Mesenchymal stem cell (in vitro differentiated cells and primary cell): ENCODE measurements around the gene DDX59. TPM values are rescaled to one million over a fixed set of nuclear protein-coding genes. Genes with fewer than 3 reads are reported as not detected.

ENCODE experiments used
- DNase-seq: peaks from one replicate; pipeline ENCODE4 v3.0.0-alpha.2; 2013
- H2AFZ ChIP-seq: one replicate; pipeline ENCODE4 v1.6.1; 2013; ENCODE audit warnings: low read depth, mild to moderate bottlenecking, control low read depth, inconsistent platforms, low read length, moderate library complexity
- H2AK5ac ChIP-seq: 2 replicates; pipeline ENCODE4 v1.6.1; 2013; ENCODE audit warnings: low read length, moderate library complexity, mild to moderate bottlenecking, inconsistent platforms; ENCODE audit not compliant: severe bottlenecking
- H2BK120ac ChIP-seq: one replicate; pipeline ENCODE4 v1.6.1; 2013; ENCODE audit warnings: low read depth, mild to moderate bottlenecking, inconsistent platforms, low read length, moderate library complexity
- H2BK12ac ChIP-seq, 2 experiments: one replicate each; pipeline ENCODE4 v1.6.1; 2013; ENCODE audit warnings: inconsistent platforms in 2 of 2, low read length in 2 of 2, mild to moderate bottlenecking in 2 of 2, moderate library complexity in 2 of 2, control low read depth in 1 of 2
- H2BK15ac ChIP-seq: one replicate; pipeline ENCODE4 v1.6.1; 2013; ENCODE audit warnings: mild to moderate bottlenecking, low read depth, inconsistent platforms; ENCODE audit not compliant: poor library complexity, severe bottlenecking
- H2BK5ac ChIP-seq: 2 replicates; pipeline ENCODE4 v1.6.1; 2013; ENCODE audit warnings: low read depth, mild to moderate bottlenecking, low read length, control low read depth, inconsistent platforms; ENCODE audit not compliant: poor library complexity, severe bottlenecking
- H3K14ac ChIP-seq, 2 experiments: one replicate each; pipeline ENCODE4 v1.6.1; 2013; ENCODE audit warnings: inconsistent platforms in 2 of 2, low read length in 2 of 2, control low read depth in 1 of 2, mild to moderate bottlenecking in 1 of 2, moderate library complexity in 1 of 2
- H3K18ac ChIP-seq, 2 experiments: one replicate each; pipeline ENCODE4 v1.6.1; 2013; ENCODE audit warnings: inconsistent platforms in 2 of 2, low read length in 2 of 2, control low read depth in 1 of 2, low read depth in 1 of 2, mild to moderate bottlenecking in 1 of 2
- H3K23ac ChIP-seq, 2 experiments: one replicate each; pipeline ENCODE4 v1.6.1; 2013; ENCODE audit warnings: inconsistent platforms in 2 of 2, low read length in 2 of 2, mild to moderate bottlenecking in 2 of 2, moderate library complexity in 2 of 2, control low read depth in 1 of 2
- H3K27ac ChIP-seq: 2 replicates; pipeline ENCODE4 v1.5.1; 2013; ENCODE audit warnings: mild to moderate bottlenecking, moderate library complexity, low read length, control low read depth, inconsistent platforms; ENCODE audit not compliant: poor library complexity, severe bottlenecking
- H3K27me3 ChIP-seq, 2 experiments: 2 replicates each; pipeline versions ENCODE4 v1.6.1 to v1.7.0; 2013; ENCODE audit warnings: low read length in 2 of 2, mild to moderate bottlenecking in 2 of 2, moderate library complexity in 2 of 2, control low read depth in 1 of 2, inconsistent platforms in 1 of 2; ENCODE audit not compliant: control insufficient read depth in 1 of 2, insufficient read depth in 1 of 2
- H3K36me3 ChIP-seq, 2 experiments: 2 replicates each; pipeline versions ENCODE4 v1.6.1 to v1.7.0; 2013; ENCODE audit warnings: low read length in 2 of 2, control low read depth in 1 of 2, inconsistent platforms in 1 of 2, low read depth in 1 of 2, mild to moderate bottlenecking in 1 of 2; ENCODE audit not compliant: insufficient read depth in 2 of 2, control insufficient read depth in 1 of 2
- H3K4ac ChIP-seq, 2 experiments: one replicate each; pipeline ENCODE4 v1.6.1; 2013; ENCODE audit warnings: inconsistent platforms in 2 of 2, low read length in 2 of 2, mild to moderate bottlenecking in 2 of 2, moderate library complexity in 2 of 2, control low read depth in 1 of 2, low read depth in 1 of 2
- H3K4me1 ChIP-seq: 2 replicates; pipeline ENCODE4 v1.6.1; 2013; ENCODE audit warnings: low read depth, low read length, control low read depth; ENCODE audit not compliant: control insufficient read depth, insufficient read depth
- H3K4me2 ChIP-seq: 2 replicates; pipeline ENCODE4 v1.6.1; 2013; ENCODE audit warnings: low read length, mild to moderate bottlenecking, inconsistent platforms; ENCODE audit not compliant: poor library complexity, severe bottlenecking
- H3K4me3 ChIP-seq, 2 experiments: 2 replicates each; pipeline versions ENCODE4 v1.5.1 to v1.7.0; 2013; ENCODE audit warnings: low read length in 2 of 2, mild to moderate bottlenecking in 2 of 2, control low read depth in 1 of 2, low read depth in 1 of 2; ENCODE audit not compliant: insufficient read depth in 1 of 2
- H3K79me1 ChIP-seq: replicated peaks from 2 replicates; pipeline ENCODE4 v1.6.1; 2013; ENCODE audit warnings: mild to moderate bottlenecking, control low read depth, low read length, inconsistent platforms; ENCODE audit not compliant: poor library complexity, severe bottlenecking
- H3K9ac ChIP-seq: 2 replicates; pipeline ENCODE4 v1.7.0; 2013; ENCODE audit warnings: mild to moderate bottlenecking, low read length, moderate library complexity
- H3K9me3 ChIP-seq: 2 replicates; pipeline ENCODE4 v1.7.0; 2013; ENCODE audit warnings: mild to moderate bottlenecking, low read length; ENCODE audit not compliant: control insufficient read depth
- H4K8ac ChIP-seq: one replicate; pipeline ENCODE4 v1.6.1; 2013; ENCODE audit warnings: inconsistent platforms, mild to moderate bottlenecking, low read length, moderate library complexity
- H4K91ac ChIP-seq: one replicate; pipeline ENCODE4 v1.6.1; 2013; ENCODE audit warnings: mild to moderate bottlenecking, low read length, inconsistent platforms
- WGBS: methylation state at CpG from one replicate; pipeline ENCODE4 v1.1.7; 2013; ENCODE audit warnings: mixed read lengths; 5-methylcytosine and 5-hydroxymethylcytosine counted together
- polyA plus RNA-seq, 2 experiments: library from polyadenylated mRNA; stranded (reverse); fragments of 200-250 nt; gene quantifications; one replicate each; pipeline ENCODE4 v1.2.3, GENCODE V29; 2013

Gene DDX59
- 8.2 TPM for polyA plus RNA-seq (2013, experiment 1 of 2)
- 8.4 TPM for polyA plus RNA-seq (2013, experiment 2 of 2)

DNA sequence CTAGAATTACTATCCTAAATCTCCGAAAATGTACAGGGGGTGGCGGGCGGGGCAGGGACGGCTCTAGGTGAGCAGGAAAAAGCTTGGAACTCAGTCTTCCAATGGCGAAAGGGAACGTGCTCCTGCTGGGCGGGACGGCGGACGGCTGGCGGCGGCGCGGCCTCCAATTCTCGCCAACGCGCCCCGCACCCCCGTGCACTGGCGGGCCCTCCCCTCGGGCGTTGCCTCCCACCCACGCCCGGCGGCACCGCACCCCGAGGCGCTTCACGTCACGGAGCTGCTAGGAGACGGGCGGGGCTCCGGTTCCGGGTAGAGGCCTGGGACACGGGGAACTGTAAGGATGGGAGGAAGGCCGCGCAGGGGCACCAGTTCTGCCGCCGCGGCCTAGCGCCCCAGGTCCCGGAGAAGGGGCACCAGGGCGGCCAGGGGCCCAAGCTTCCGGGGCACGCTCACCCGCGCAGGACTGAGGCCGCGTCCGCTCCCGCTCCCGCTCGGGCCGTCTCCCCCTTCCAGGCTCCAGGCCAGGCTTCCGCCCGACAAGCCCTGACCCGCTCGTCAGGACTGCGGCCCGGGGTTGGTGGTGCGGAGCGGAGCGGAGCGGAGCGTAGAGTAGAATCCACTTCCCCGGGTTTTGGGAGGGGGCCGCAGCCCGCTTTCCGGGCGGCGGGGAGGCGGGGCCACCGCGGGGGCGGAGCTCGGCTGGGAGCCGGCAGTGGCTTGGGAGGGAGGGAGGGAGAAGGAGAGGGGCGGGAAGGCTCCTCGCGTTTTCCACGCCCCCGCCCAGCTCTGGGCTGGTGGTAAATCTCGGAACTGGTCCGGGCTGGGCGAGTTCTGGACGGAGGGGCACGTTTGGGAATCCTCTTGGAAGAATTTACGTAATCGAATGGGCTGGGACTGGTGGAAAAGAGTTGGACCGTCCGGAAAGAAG is at the start of gene DDX59:
Gene DDX59, minus strand, starts transcription at position 594 of the 928 bp plus-strand sequence. CDS start 3,167 bp downstream, outside the sequence.
- H3K9ac ChIP-seq: peak within 1 kb of the TSS; percentile 100
- H3K27me3 ChIP-seq: no peaks in the 10 kb centered on the region
- peak within 1 kb of the TSS; percentile 85 to 90 for H3K4me3 ChIP-seq
- peak within 1 kb of the TSS; percentile 100 for H4K91ac ChIP-seq
- H3K27ac ChIP-seq: peak within 1 kb of the TSS; percentile 92
- no peaks in the 10 kb centered on the region for H3K9me3 ChIP-seq
- under 1% methylated on average over 87 of the region's 91 CpGs for WGBS
- no peaks in the 10 kb centered on the region for H3K4me1 ChIP-seq
- peaks cover 11% of the 10 kb centered on the region for H3K79me1 ChIP-seq
- DNase-seq: peak; percentile 99
- H3K36me3 ChIP-seq: peaks cover 8 to 9% of the 10 kb centered on the region in 2 experiments
- H3K4me2 ChIP-seq: peak within 1 kb of the TSS; percentile 82
- peak within 1 kb of the TSS; percentile 99 for H2BK15ac ChIP-seq
- peak within 1 kb of the TSS in 1 of 2 experiments; percentile 96 for H3K23ac ChIP-seq
- peak within 1 kb of the TSS; percentile 56 for H2AK5ac ChIP-seq
- peak within 1 kb of the TSS; percentile 83 for H2AFZ ChIP-seq
- peak within 1 kb of the TSS; percentile 99 for H4K8ac ChIP-seq
- peak within 1 kb of the TSS; percentile 99 for H2BK5ac ChIP-seq
- H3K18ac ChIP-seq: peak within 1 kb of the TSS; percentile 97 to 100
- peak within 1 kb of the TSS; percentile 95 for H3K14ac ChIP-seq
- H3K4ac ChIP-seq: peak within 1 kb of the TSS; percentile 85 to 99
- H2BK120ac ChIP-seq: peak within 1 kb of the TSS; percentile 99
- peak within 1 kb of the TSS in 1 of 2 experiments; percentile 6 for H2BK12ac ChIP-seq

DNA sequence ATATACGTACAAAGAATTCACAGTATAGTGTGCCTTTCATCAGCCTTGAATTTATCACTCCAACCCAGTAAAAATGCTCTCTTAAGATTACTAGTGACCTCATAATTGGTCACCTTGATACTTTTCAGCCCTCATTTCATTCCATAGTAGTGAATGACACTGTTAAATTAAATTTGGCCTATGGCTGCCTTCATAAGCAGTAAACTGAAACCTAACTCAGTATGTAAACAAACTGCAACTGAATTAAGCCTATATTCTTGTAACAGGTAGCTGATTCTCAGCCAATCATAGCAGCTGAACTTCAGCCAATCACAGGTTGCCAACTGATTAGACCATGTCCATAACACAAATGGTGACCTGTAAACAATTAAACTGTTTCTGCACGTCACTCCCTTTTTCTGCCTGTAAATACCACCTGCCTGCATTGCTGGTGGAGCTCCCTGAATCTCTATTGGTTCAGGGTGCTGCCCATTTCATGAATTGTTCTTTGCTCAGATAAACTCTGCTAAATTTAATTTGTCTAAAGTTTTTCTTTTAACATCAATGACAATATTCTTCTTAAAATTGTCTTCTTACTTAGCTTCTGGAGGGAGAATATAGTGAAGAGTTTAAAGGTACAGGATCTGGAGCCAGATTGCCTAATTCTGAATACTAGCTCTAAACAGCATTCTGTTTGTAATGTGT is 44.9 kb upstream of the DDX59 start:
- Histone ChIP-seq H2BK12ac (no peak overlapping the region), H3K79me1 (no peaks in the 10 kb centered on the region), H3K9ac (no peak overlapping the region), H2AK5ac (no peak overlapping the region), H3K9me3 (no peaks in the 10 kb centered on the region), H3K4me1 (no peaks in the 10 kb centered on the region), H4K8ac (no peak overlapping the region), H3K14ac (no peak overlapping the region), H3K36me3 (no peaks in the 10 kb centered on the region), H4K91ac (no peak overlapping the region), H3K27ac (no peak overlapping the region), H3K4me3 (no peak overlapping the region), H2BK15ac (no peak overlapping the region), H3K27me3 (no peaks in the 10 kb centered on the region), H3K4me2 (no peak overlapping the region), H2AFZ (no peak overlapping the region), H3K23ac (no peak overlapping the region), H3K4ac (no peak overlapping the region), H3K18ac (no peak overlapping the region), H2BK120ac (no peak overlapping the region), H2BK5ac (no peak overlapping the region)
- WGBS: 89% methylated on average over 2 of the region's 2 CpGs
- DNase-seq: no peak

DNA sequence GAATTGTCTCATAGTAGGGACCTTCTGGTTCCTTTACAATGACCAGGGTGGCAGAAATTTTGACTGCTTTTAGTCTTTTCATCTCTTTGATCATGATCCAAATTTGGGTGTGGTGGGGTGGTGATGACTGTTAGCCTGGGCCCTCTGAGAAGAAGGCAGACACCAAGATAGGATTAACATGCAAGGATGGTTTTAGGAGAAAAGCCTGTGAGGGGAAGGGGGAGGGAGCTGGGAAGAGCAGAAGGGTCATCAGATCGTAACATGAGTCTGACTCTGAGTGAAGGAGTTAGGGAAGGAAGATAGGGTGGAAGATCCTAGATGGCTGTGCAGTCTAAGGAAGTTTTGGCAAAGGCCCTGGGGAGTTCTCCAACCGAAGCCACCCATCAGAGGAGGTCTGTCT is 40.5 kb upstream of the DDX59 start:
- Histone ChIP-seq H4K91ac (no peak overlapping the region), H3K27ac (no peak overlapping the region), H3K4me1 (no peaks in the 10 kb centered on the region), H3K9me3 (no peaks in the 10 kb centered on the region), H3K9ac (no peak overlapping the region), H2BK120ac (no peak overlapping the region), H2BK12ac (no peak overlapping the region), H2BK5ac (no peak overlapping the region), H3K79me1 (no peaks in the 10 kb centered on the region), H3K14ac (no peak overlapping the region), H2BK15ac (no peak overlapping the region), H3K4me3 (no peak overlapping the region), H4K8ac (no peak overlapping the region), H3K36me3 (no peaks in the 10 kb centered on the region), H2AK5ac (no peak overlapping the region), H3K23ac (no peak overlapping the region), H3K18ac (no peak overlapping the region), H2AFZ (no peak overlapping the region), H3K4ac (no peak overlapping the region), H3K4me2 (no peak overlapping the region), H3K27me3 (no peaks in the 10 kb centered on the region)
- WGBS: 83% methylated on average over 2 of the region's 2 CpGs
- DNase-seq: no peak

DNA sequence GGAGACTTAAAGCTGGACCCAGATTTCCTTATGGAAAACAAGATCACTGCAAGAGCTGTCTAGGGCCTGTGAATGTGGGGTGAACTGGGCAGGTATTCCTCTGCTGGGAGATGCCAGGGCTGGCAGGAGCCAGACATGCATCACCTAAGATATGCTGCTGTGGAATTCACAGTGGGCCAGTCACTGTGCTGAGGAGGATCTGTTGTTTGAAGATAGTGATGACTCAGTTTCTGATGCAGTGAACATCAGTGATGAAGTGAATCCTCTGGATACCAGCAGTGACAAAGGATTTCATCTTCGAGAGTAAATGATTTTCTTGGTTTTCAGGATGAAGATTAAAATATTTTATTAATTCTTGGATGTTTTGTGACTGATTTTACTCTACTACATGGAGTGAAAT is 39.1 kb upstream of the DDX59 start:
- H3K36me3 ChIP-seq: no peaks in the 10 kb centered on the region
- H3K4ac ChIP-seq: no peak overlapping the region
- H3K9ac ChIP-seq: no peak overlapping the region
- H2BK12ac ChIP-seq: no peak overlapping the region
- no peaks in the 10 kb centered on the region for H3K27me3 ChIP-seq
- DNase-seq: no peak
- H3K4me2 ChIP-seq: no peak overlapping the region
- no peak overlapping the region for H2AFZ ChIP-seq
- no peak overlapping the region for H2BK5ac ChIP-seq
- H3K4me3 ChIP-seq: no peak overlapping the region
- no peaks in the 10 kb centered on the region for H3K79me1 ChIP-seq
- no peak overlapping the region for H4K91ac ChIP-seq
- no peak overlapping the region for H3K18ac ChIP-seq
- H3K14ac ChIP-seq: no peak overlapping the region
- no CpG with 5 or more reads among the region's 1 CpG for WGBS
- H3K27ac ChIP-seq: no peak overlapping the region
- no peak overlapping the region for H2BK15ac ChIP-seq
- no peak overlapping the region for H3K23ac ChIP-seq
- no peak overlapping the region for H2AK5ac ChIP-seq
- no peaks in the 10 kb centered on the region for H3K4me1 ChIP-seq
- no peak overlapping the region for H4K8ac ChIP-seq
- no peak overlapping the region for H2BK120ac ChIP-seq
- H3K9me3 ChIP-seq: no peaks in the 10 kb centered on the region
